ENCODE data around the gene CTDP1.

DNA sequence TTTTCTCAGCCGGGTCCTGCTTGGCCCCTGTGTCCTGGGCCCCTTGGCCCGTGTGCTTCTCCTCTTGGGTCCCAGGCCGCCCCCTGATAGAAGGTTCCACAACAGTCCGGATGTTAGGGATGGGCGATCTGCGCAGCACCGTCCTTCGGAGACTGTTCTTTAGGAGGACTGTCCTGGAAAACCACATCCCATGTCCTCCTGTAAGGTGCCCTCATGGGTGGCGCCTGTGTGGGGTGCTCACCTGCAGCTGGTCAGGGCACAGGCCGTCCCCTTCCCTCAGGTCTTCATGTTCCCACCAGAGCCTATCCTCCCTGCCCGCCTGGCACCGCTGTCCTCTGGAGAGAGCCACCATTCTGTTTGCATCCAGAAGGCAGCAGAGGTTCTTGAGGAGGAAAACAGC is 50.0 kb downstream of the CTDP1 start:
- TF ChIP-seq POLR2A (IDR thresholded peaks at IDR 0.05) = no peak
- TF ChIP-seq, protein P1, sequence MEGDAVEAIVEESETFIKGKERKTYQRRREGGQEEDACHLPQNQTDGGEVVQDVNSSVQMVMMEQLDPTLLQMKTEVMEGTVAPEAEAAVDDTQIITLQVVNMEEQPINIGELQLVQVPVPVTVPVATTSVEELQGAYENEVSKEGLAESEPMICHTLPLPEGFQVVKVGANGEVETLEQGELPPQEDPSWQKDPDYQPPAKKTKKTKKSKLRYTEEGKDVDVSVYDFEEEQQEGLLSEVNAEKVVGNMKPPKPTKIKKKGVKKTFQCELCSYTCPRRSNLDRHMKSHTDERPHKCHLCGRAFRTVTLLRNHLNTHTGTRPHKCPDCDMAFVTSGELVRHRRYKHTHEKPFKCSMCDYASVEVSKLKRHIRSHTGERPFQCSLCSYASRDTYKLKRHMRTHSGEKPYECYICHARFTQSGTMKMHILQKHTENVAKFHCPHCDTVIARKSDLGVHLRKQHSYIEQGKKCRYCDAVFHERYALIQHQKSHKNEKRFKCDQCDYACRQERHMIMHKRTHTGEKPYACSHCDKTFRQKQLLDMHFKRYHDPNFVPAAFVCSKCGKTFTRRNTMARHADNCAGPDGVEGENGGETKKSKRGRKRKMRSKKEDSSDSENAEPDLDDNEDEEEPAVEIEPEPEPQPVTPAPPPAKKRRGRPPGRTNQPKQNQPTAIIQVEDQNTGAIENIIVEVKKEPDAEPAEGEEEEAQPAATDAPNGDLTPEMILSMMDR (IDR thresholded peaks at IDR 0.05 in 4 of 5, conservative IDR thresholded peaks at IDR 0.05 in 1 of 5) = no peak

Data from gastrocnemius medialis (tissue), 4 donors.